ENCODE data around the gene CST9L. TPM values are rescaled to one million over a fixed set of nuclear protein-coding genes. Genes with fewer than 3 reads are reported as not detected.

The CST9L gene
- total and polyA plus RNA-seq, 10 of the 15 experiments (the other 5 are each of a cell fraction or from before 2014, with no cell fraction given), result not detected

GRCh38 chr20:23537030-23537429 lies 31.3 kb downstream of the CST9L start:
- no peaks in the 10 kb centered on the region for H3K79me2 ChIP-seq (ENCODE audit: control insufficient read depth, insufficient read depth, low read length)
- no peaks in the 10 kb centered on the region for H3K9me3 ChIP-seq (replicated peaks; ENCODE audit: control insufficient read depth, insufficient read depth, low read length)
- intact Hi-C loops (cut with micrococcal nuclease; ENCODE audit: unreplicated experiment), result no loop called here
- no peaks in the 10 kb centered on the region for H4K20me1 ChIP-seq (ENCODE audit: control insufficient read depth, insufficient read depth)
- no peak overlapping the region for H3K9ac ChIP-seq (ENCODE audit: control insufficient read depth, insufficient read depth, low read length)
- H3K27me3 ChIP-seq (replicated peaks in 1 of 2; ENCODE audit: control insufficient read depth in 2 of 2, insufficient read depth in 2 of 2, low read length in 1 of 2), result no peaks in the 10 kb centered on the region
- in situ Hi-C loops (cut with MboI), result no loop called here
- TF ChIP-seq NR2C1 (IDR thresholded peaks at IDR 0.05), result no peak
- TF ChIP-seq MEF2A (IDR thresholded peaks at IDR 0.05; ENCODE audit: insufficient read depth, low read depth, low read length), result no peak
- no peak for TF ChIP-seq GATAD2B (conservative IDR thresholded peaks at IDR 0.05; ENCODE audit: low read depth)
- 50% methylated on average over 3 of the region's 3 CpGs for WGBS (ENCODE audit: insufficient coverage, insufficient replicate concordance, low lambda C conversion rate, missing lambda C conversion rate)
- no peaks in the 10 kb centered on the region for H3K36me3 ChIP-seq (ENCODE audit: control insufficient read depth in 2 of 2, insufficient read depth in 2 of 2, low read length in 1 of 2)
- no peak for DNase-seq (ENCODE audit: low read depth, low spot score)
- no peak overlapping the region for H2AFZ ChIP-seq (ENCODE audit: control insufficient read depth, low read depth, low read length)
- H3K27ac ChIP-seq (ENCODE audit: control insufficient read depth, insufficient read depth), result no peak overlapping the region
- no peak overlapping the region for H3K4me3 ChIP-seq
- ChIA-PET RAD21 (ENCODE audit: unreplicated experiment) (no interaction called here), CTCF (no interaction called here), POLR2A (no interaction called here), SMC1A (ENCODE audit: uncharacterized antibody, unreplicated experiment) (no interaction called here)
- no peak for FAIRE-seq
- no peak for ATAC-seq
- H3K4me1 ChIP-seq (ENCODE audit: control insufficient read depth, insufficient read depth, low read length), result no peaks in the 10 kb centered on the region
- no TSS peak for BruUV-seq (replicated peaks)
- H3K4me2 ChIP-seq (ENCODE audit: control insufficient read depth, insufficient read depth), result no peak overlapping the region

DNA sequence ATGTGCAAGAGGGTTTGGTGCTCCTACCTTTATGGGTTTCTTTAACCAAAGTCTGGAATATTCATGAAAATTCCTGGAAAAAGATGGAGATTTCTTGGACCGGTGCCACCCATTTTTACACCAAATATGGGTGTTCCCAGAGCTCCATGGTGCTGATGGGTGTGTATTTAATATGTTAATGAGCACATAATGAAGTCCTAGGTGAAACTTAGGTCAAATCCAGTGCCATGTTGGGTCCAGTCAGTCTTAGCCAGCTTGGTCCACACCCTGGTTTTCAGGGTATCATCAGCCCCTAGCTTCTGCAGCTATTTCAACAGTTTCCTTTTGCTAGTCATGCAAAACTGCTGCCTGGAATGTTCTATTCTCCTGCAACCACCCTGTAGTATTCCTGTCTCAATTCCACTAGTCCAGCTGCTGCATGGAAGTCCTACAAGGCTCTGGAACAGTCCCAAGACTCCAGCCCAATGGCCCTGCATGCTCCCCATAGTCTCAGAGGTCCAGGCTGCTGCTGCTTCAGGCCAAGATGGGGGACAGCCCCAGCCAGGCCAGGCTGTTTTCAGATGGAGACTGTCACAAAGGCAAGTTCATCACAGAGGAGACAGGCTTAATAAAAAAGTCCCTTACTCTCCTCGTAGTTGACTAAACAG lies 31.8 kb downstream of the CST9L start:
- ChIA-PET SMC1A (ENCODE audit: uncharacterized antibody, unreplicated experiment) (no interaction called here), POLR2A (no interaction called here), CTCF (no interaction called here), RAD21 (ENCODE audit: unreplicated experiment) (no interaction called here)
- Histone ChIP-seq H3K4me1 (ENCODE audit: control insufficient read depth, insufficient read depth, low read length) (peaks cover under 1% of the 10 kb centered on the region; the same call in 1 of the 2 replicates), H3K79me2 (ENCODE audit: control insufficient read depth, insufficient read depth, low read length) (no peaks in the 10 kb centered on the region), H3K27ac (ENCODE audit: control insufficient read depth, insufficient read depth) (no peak overlapping the region), H3K36me3 (ENCODE audit: control insufficient read depth in 2 of 2, insufficient read depth in 2 of 2, low read length in 1 of 2) (no peaks in the 10 kb centered on the region), H3K4me2 (ENCODE audit: control insufficient read depth, insufficient read depth) (no peak overlapping the region), H4K20me1 (ENCODE audit: control insufficient read depth, insufficient read depth) (no peaks in the 10 kb centered on the region), H3K27me3 (replicated peaks in 1 of 2; ENCODE audit: control insufficient read depth in 2 of 2, insufficient read depth in 2 of 2, low read length in 1 of 2) (no peaks in the 10 kb centered on the region), H2AFZ (ENCODE audit: control insufficient read depth, low read depth, low read length) (no peak overlapping the region), H3K9me3 (replicated peaks; ENCODE audit: control insufficient read depth, insufficient read depth, low read length) (no peaks in the 10 kb centered on the region), H3K9ac (ENCODE audit: control insufficient read depth, insufficient read depth, low read length) (no peak overlapping the region), H3K4me3 (no peak overlapping the region)
- in situ Hi-C loops (cut with MboI), result no loop called here
- WGBS (ENCODE audit: insufficient coverage, insufficient replicate concordance, low lambda C conversion rate, missing lambda C conversion rate), result 0% methylated on average over 2 of the region's 2 CpGs
- no TSS peak for BruUV-seq (replicated peaks)
- ATAC-seq (no peak), DNase-seq (ENCODE audit: low read depth, low spot score) (no peak), FAIRE-seq (no peak)
- TF ChIP-seq BMI1 (IDR thresholded peaks at IDR 0.05; ENCODE audit: borderline replicate concordance) (no peak), WRNIP1 (IDR thresholded peaks at IDR 0.05; ENCODE audit: borderline replicate concordance, low read depth, low read length) (no peak), POLR2AphosphoS2 (IDR thresholded peaks at IDR 0.05; ENCODE audit: low read depth, low read length) (no peak), EED (IDR thresholded peaks at IDR 0.05; ENCODE audit: low read depth) (no peak), HDGF (IDR thresholded peaks at IDR 0.05) (no peak), RAD21 (IDR thresholded peaks at IDR 0.05; ENCODE audit: insufficient read depth, low read depth, low read length) (no peak), PAX8 (IDR thresholded peaks at IDR 0.05) (no peak), CBX5 (IDR thresholded peaks at IDR 0.05; ENCODE audit: low read depth) (no peak), FOXM1 (IDR thresholded peaks at IDR 0.05; ENCODE audit: low read depth, low read length) (no peak), NFIC (IDR thresholded peaks at IDR 0.05; ENCODE audit: low read depth, low read length) (no peak), NFYA (IDR thresholded peaks at IDR 0.05; ENCODE audit: borderline replicate concordance, low read depth, low read length) (no peak), PML (IDR thresholded peaks at IDR 0.05; ENCODE audit: low read length) (no peak), NBN (IDR thresholded peaks at IDR 0.05) (no peak), PKNOX1 (IDR thresholded peaks at IDR 0.05) (no peak)
- intact Hi-C loops (cut with micrococcal nuclease; ENCODE audit: unreplicated experiment), result no loop called here
